ENCODE results near the gene LIPG.

GRCh38 chr18:49597157-49597931 is 35.5 kb downstream of the LIPG start:
- TF ChIP-seq FOXP2 (optimal IDR thresholded peaks at IDR 0.05; ENCODE audit: control extremely low read depth, extremely low read length, insufficient read depth) (no peak), POLR2AphosphoS5 (IDR thresholded peaks at IDR 0.05; ENCODE audit: borderline replicate concordance, low read depth, low read length) (no peak)
